B cell (primary cell): ENCODE data around the gene DSCAML1. TPM values are rescaled to one million over a fixed set of nuclear protein-coding genes. Genes with fewer than 3 reads are reported as not detected.

Experiments used
- ATAC-seq: fragments of 200-7000 bp; cut with Tn5 transposase; one replicate; pipeline ENCODE4 v1.10.0; 2021; ENCODE audit warnings: low read depth, mild to moderate bottlenecking, moderate number of reproducible peaks, moderate library complexity
- CTCF ChIA-PET: fragments of 350-600 bp; sonication (Branson Sonifier 250); formaldehyde crosslinking; loops from one replicate; lab custom pipeline; 2021; ENCODE audit warnings: antibody characterized with exemption, inconsistent platforms; lab: Charles Lee
- POLR2A ChIA-PET: fragments of 350-600 bp; sonication (Branson Sonifier 250); formaldehyde crosslinking; loops from one replicate; lab custom pipeline; 2021; ENCODE audit warnings: antibody characterized with exemption; lab: Charles Lee
- DNase-seq: peaks from one replicate; pipeline ENCODE4 v3.0.0; 2013
- H2AFZ ChIP-seq: 2 replicates; pipeline ENCODE4 v1.6.1; 2012; ENCODE audit warnings: mild to moderate bottlenecking, low read depth, low read length; ENCODE audit not compliant: insufficient read depth, poor library complexity, severe bottlenecking
- H3K27ac ChIP-seq, 2 donors: 1 replicate in 1 of 2; 2 replicates in 1 of 2; pipeline ENCODE4 v1.5.1; 2012 to 2013; ENCODE audit warnings: low read length in 2 of 2, mild to moderate bottlenecking in 2 of 2, moderate library complexity in 1 of 2
- H3K27me3 ChIP-seq, 4 experiments: fragments of 200-600 bp in 1 of 4; sonication (generic) in 1 of 4; replicated peaks in 1 of 4; 1 replicate in 2 of 4; 2 replicates in 2 of 4; pipeline versions ENCODE4 v1.6.1 to v1.7.0; 2013 to 2016; ENCODE audit warnings: low read length in 3 of 4, mild to moderate bottlenecking in 2 of 4, mixed read lengths in 1 of 4, moderate library complexity in 1 of 4; ENCODE audit not compliant: insufficient read depth in 4 of 4, control insufficient read depth in 3 of 4; ENCODE audit errors: control extremely low read depth in 1 of 4
- H3K36me3 ChIP-seq, 2 experiments: replicated peaks in 1 of 2; 1 replicate in 1 of 2; 2 replicates in 1 of 2; pipeline versions ENCODE4 v1.6.1 to v1.7.1; 2013; ENCODE audit warnings: low read length in 1 of 2; ENCODE audit not compliant: insufficient read depth in 2 of 2, control insufficient read depth in 1 of 2; ENCODE audit errors: control extremely low read depth in 1 of 2, extremely low read depth in 1 of 2
- H3K4me1 ChIP-seq, 2 donors: fragments of 200-600 bp in 1 of 2; sonication (generic) in 1 of 2; 1 replicate in 1 of 2; 2 replicates in 1 of 2; pipeline versions ENCODE4 v1.5.1 to v1.6.1; 2013 to 2017; ENCODE audit warnings: low read length in 2 of 2; ENCODE audit not compliant: control insufficient read depth in 2 of 2, insufficient read depth in 2 of 2
- H3K4me2 ChIP-seq: replicated peaks from 2 replicates; pipeline ENCODE3; 2012; ENCODE audit warnings: mild to moderate bottlenecking, low read depth, low read length; ENCODE audit not compliant: poor library complexity, severe bottlenecking
- H3K4me3 ChIP-seq, 5 experiments: fragments of 200-600 bp in 1 of 5; sonication (generic) in 1 of 5; 1 replicate in 3 of 5; 2 replicates in 2 of 5; pipeline versions ENCODE4 v1.5.1 to v1.7.0; 2011 to 2016; ENCODE audit warnings: low read length in 4 of 5, mild to moderate bottlenecking in 4 of 5, low read depth in 2 of 5, control low read depth in 1 of 5, moderate library complexity in 1 of 5; ENCODE audit not compliant: insufficient read depth in 1 of 5; ENCODE audit errors: control extremely low read depth in 1 of 5, extremely low read depth in 1 of 5
- H3K79me2 ChIP-seq: fragments of 200-600 bp; sonication (generic); one replicate; pipeline ENCODE4 v1.6.0; 2016; ENCODE audit warnings: low read length; ENCODE audit not compliant: control insufficient read depth, insufficient read depth
- H3K9ac ChIP-seq: fragments of 200-600 bp; sonication (generic); 2 replicates; pipeline ENCODE4 v1.6.1; 2017; ENCODE audit warnings: mild to moderate bottlenecking, low read length, moderate library complexity
- H3K9me3 ChIP-seq, 3 donors: one replicate each; pipeline versions ENCODE4 v1.6.1 to v1.7.1; 2013; ENCODE audit warnings: low read length in 2 of 3; ENCODE audit not compliant: control insufficient read depth in 2 of 3, insufficient read depth in 1 of 3; ENCODE audit errors: control extremely low read depth in 1 of 3
- H4K20me1 ChIP-seq: 2 replicates; pipeline ENCODE4 v1.6.0; 2012; ENCODE audit warnings: mild to moderate bottlenecking, low read length; ENCODE audit not compliant: insufficient read depth, control insufficient read depth, poor library complexity, severe bottlenecking
- H3K27ac Mint-ChIP-seq: one replicate; pipeline ENCODE4 v1.8.0; 2021; ENCODE audit warnings: mixed read lengths
- H3K27me3 Mint-ChIP-seq: one replicate; pipeline ENCODE4 v1.8.0; 2021; ENCODE audit warnings: mixed read lengths
- H3K4me1 Mint-ChIP-seq: one replicate; pipeline ENCODE4 v1.8.0; 2021; ENCODE audit warnings: mixed read lengths
- H3K4me3 Mint-ChIP-seq: one replicate; pipeline ENCODE4 v1.8.0; 2021; ENCODE audit warnings: mixed read lengths
- H3K9me3 Mint-ChIP-seq: one replicate; pipeline ENCODE4 v1.8.0; 2022; ENCODE audit warnings: mixed read lengths; ENCODE audit not compliant: insufficient read depth
- EZH2 ChIP-seq: IDR thresholded peaks from 2 replicates; pipeline ENCODE4 v1.6.1; 2012; ENCODE audit warnings: borderline replicate concordance, low read depth, mild to moderate bottlenecking, moderate library complexity, low read length; ENCODE audit not compliant: insufficient read depth, poor library complexity, severe bottlenecking
- WGBS: methylation state at CpG from one replicate; pipeline ENCODE4 v1.1.5; 2013; ENCODE audit warnings: missing lambda C conversion rate; ENCODE audit not compliant: insufficient coverage; 5-methylcytosine and 5-hydroxymethylcytosine counted together
- intact Hi-C: fragments of 100-400 bp; cut with micrococcal nuclease; formaldehyde crosslinking; loops from one replicate; pipeline ENCODE4 v1.10.0; 2022
- polyA plus RNA-seq: library from polyadenylated mRNA; depleted of rRNA; stranded (reverse); fragments of >200 nt; gene quantifications from 2 replicates; pipeline ENCODE4 v1.2.3, GENCODE V29; 2012
- total RNA-seq, 2 donors: library from RNA; stranded (reverse); fragments of 120-200 nt in 1 of 2; gene quantifications; 1 replicate in 1 of 2; 2 replicates in 1 of 2; pipeline versions ENCODE4 v1.2.3 to v1.2.4, GENCODE V29; 2013 to 2022
- TF ChIP-seq, protein P1 (sequence below): fragments of 200-600 bp; IDR thresholded peaks from one replicate; pipeline ENCODE4 v1.8.0; 2022; ENCODE audit warnings: antibody characterized with exemption, mild to moderate bottlenecking

Gene DSCAML1
- total and polyA plus RNA-seq, 2 donors (not counting 1 experiment from before 2014, with no cell fraction given) = 1.2 to 6.2 TPM

DNA sequence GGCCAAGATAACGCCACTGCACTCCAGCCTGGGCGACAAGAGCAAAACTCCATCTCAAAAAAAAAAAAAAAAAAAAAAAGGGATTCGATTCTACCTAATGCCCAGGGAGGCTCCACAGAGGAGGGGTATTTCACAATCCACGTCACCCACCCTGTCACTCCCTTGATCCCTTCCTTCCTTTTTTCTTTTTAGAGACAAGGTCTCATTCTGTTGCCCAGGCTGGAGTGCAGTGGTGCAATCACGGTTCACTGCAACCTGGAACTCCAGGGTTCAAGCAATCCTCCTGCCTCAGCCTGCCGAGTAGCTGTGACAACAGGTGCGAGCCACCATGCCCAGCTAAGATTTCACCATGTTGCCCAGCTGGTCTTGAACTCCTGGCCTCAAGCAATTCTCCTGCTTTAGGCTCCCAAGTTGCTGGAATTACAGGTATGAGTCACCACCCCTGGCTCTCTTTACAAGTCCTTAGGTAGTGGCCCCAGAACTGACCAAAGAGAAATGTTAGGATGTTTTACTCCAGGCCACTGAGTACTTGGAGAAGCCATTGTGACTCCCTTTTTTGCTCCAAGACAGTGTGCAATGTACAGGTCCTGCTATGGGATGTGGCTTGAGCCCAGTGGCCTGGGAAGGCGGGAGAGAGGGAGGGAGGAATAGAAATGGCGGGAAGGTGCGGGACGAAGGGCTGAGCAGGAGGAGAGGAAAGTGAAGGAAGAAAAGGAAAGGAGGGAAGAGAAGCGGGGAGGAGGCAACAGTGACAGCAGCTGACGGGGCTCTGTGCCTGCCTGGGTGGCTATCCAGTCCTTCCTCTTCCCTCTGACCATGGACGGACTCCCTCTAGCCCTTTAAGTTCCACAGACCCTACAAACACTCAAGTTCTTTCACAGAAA, 39.3 kb upstream of the DSCAML1 start:
- H4K20me1 ChIP-seq = no peaks in the 10 kb centered on the region
- H3K9me3 ChIP-seq = no peaks in the 10 kb centered on the region
- H3K79me2 ChIP-seq = no peaks in the 10 kb centered on the region
- Mint-ChIP-seq H3K27me3 (peaks cover 18% of the 10 kb centered on the region), H3K4me3 (no peak overlapping the region), H3K27ac (no peak overlapping the region), H3K9me3 (no peaks in the 10 kb centered on the region), H3K4me1 (peaks cover under 1% of the 10 kb centered on the region)
- no peak for DNase-seq
- TF ChIP-seq EZH2 = no peak
- TF ChIP-seq, protein P1, sequence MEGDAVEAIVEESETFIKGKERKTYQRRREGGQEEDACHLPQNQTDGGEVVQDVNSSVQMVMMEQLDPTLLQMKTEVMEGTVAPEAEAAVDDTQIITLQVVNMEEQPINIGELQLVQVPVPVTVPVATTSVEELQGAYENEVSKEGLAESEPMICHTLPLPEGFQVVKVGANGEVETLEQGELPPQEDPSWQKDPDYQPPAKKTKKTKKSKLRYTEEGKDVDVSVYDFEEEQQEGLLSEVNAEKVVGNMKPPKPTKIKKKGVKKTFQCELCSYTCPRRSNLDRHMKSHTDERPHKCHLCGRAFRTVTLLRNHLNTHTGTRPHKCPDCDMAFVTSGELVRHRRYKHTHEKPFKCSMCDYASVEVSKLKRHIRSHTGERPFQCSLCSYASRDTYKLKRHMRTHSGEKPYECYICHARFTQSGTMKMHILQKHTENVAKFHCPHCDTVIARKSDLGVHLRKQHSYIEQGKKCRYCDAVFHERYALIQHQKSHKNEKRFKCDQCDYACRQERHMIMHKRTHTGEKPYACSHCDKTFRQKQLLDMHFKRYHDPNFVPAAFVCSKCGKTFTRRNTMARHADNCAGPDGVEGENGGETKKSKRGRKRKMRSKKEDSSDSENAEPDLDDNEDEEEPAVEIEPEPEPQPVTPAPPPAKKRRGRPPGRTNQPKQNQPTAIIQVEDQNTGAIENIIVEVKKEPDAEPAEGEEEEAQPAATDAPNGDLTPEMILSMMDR = no peak
- no peak overlapping the region for H3K27ac ChIP-seq
- no peak overlapping the region for H3K4me2 ChIP-seq
- no peak overlapping the region for H3K9ac ChIP-seq
- H3K27me3 ChIP-seq = peaks cover 0 to 9% (median 0%) of the 10 kb centered on the region in 4 experiments
- POLR2A ChIA-PET = no interaction called here
- ATAC-seq = no peak
- 81% methylated on average over 6 of the region's 14 CpGs for WGBS
- no peaks in the 10 kb centered on the region for H3K36me3 ChIP-seq
- CTCF ChIA-PET = interaction anchor here (0.8 to 5.9 kb wide), 5 partner anchors 18 to 335 kb away, joined by 3 to 40 read pairs (median 8); no protein-coding TSS in a partner anchor
- H3K4me3 ChIP-seq = no peak overlapping the region
- no peak overlapping the region for H2AFZ ChIP-seq
- intact Hi-C loops = no loop called here
- no peaks in the 10 kb centered on the region for H3K4me1 ChIP-seq

DNA sequence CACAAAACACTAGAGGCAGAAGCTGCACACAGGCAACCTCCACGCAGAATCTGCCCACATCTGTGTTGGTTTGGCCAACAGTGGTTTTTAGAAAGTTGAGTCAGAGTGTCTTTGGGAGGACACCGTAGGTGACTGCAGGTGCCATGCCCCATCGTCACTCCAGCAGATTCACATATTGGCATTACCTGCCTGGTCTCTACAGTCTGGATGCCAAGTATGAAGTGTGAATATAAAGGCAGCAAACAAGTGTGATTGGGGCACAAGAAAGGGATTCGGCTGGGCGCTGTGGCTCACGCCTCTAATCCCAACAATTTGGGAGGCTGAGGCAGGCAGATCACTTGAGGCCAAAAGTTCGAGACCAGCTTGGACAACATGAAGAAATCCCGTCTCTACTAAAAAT, 38.6 kb upstream of the DSCAML1 start:
- no peak for DNase-seq
- CTCF ChIA-PET = interaction anchor here (0.8 to 5.9 kb wide), 5 partner anchors 17 to 336 kb away, joined by 3 to 40 read pairs (median 8); no protein-coding TSS in a partner anchor
- intact Hi-C loops = no loop called here

More for the DNA sequence above, 38.6 kb upstream of the DSCAML1 start:
- ATAC-seq = no peak
- Histone ChIP-seq H3K4me2 (no peak overlapping the region), H3K4me3 (no peak overlapping the region), H3K27ac (no peak overlapping the region), H4K20me1 (no peaks in the 10 kb centered on the region), H3K9ac (no peak overlapping the region), H3K27me3 (peaks cover 0 to 9% (median 0%) of the 10 kb centered on the region in 4 experiments), H3K79me2 (no peaks in the 10 kb centered on the region), H3K9me3 (no peaks in the 10 kb centered on the region), H3K4me1 (peaks cover 6 to 7% of the 10 kb centered on the region in 2 donors), H3K36me3 (no peaks in the 10 kb centered on the region), H2AFZ (no peak overlapping the region)
- Mint-ChIP-seq H3K4me3 (no peak overlapping the region), H3K4me1 (peaks cover 8% of the 10 kb centered on the region), H3K27me3 (peaks cover 18% of the 10 kb centered on the region), H3K27ac (no peak overlapping the region), H3K9me3 (no peaks in the 10 kb centered on the region)
- POLR2A ChIA-PET = no interaction called here
- no peak for TF ChIP-seq EZH2
- TF ChIP-seq, protein P1 = no peak
- 96% methylated on average over 5 of the region's 8 CpGs for WGBS
